Stimulated activated CD4-positive, alpha-beta T cell treated with anti-CD3 and anti-CD28 coated beads, Interleukin-1b, Interleukin-23, amount 100 ng/mL, for 4 hours (primary cell): Measurements from ENCODE around the gene SSUH2.
"Not testable (repeated sequence)": the region's sequence is repeated elsewhere in the genome, so short reads cannot be mapped to it uniquely, and the experiment has no call there.

Experiments
- DNase-seq, 2 donors: peaks; one replicate each; pipeline ENCODE4 v3.0.0-alpha.2; 2020; ENCODE audit warnings: low read depth in 2 of 2

SSUH2 gene

DNA sequence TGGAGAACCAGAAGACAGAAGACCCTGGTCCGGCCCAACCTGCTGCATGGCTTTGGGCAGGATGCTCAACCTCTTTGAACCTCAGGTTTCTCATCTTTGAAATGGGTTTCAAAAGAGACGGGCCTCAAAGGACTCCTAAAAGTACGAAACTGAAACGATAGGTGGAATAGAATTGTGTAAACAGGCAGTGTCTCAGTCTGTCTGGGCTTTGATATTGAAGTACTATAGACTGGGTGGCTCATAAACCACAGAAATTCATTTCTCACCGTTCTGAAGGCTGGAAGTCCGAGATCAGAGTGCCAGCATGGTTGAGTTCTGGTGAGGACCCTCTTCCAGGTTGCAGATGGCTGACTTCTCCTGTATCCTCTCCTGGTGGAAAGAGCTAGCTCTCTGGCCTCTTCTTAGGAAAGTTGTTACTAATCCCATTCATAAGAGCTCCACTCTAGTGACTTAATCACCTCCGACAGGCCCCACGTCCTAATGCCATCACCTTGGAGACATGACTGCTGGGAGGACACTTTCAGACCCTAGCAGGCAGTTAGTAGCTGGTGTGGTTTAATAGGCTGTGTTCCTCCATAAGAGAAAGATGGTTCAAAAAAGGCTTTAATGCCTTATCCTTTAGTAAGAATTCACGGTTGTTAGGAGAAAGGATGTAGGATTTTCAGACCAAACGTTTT, 35.7 kb downstream of the SSUH2 start:
- no peak for DNase-seq

DNA sequence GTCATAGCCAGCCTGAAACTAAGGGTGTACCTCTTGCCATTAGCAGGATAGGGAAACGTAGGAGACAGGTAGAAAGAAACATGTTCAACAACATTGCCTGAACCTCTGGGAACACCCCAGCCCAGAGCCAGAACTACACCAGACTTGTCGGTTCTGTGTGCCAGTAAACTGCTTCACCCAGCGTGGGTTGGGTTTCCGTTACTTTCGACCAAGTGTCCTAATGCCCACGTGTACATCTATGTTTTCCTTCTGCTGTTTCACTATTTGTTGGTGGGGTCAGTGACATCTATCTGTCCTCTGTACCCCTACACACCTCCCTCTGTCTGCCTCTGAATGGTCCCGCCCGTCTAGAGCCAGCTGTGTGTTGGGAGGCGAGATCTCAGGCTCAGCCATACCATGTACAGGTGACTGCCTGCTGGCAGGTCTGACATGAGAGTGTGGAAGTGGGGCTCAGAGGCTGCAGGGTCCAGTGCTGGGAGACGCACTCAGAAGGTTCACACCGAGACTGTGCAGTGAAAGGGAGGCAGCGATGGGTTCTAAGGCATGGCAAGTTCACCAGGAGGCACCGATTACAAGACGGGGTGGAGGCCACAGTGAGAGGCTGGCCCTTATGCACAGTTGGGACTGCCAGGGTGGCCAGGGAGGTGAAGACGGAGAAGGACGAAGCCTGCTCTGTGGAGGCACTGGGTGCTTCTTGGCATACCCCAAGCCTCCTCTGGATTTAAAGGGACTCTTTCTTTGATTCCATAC, 36.4 kb downstream of the SSUH2 start:
- DNase-seq, result no peak

DNA sequence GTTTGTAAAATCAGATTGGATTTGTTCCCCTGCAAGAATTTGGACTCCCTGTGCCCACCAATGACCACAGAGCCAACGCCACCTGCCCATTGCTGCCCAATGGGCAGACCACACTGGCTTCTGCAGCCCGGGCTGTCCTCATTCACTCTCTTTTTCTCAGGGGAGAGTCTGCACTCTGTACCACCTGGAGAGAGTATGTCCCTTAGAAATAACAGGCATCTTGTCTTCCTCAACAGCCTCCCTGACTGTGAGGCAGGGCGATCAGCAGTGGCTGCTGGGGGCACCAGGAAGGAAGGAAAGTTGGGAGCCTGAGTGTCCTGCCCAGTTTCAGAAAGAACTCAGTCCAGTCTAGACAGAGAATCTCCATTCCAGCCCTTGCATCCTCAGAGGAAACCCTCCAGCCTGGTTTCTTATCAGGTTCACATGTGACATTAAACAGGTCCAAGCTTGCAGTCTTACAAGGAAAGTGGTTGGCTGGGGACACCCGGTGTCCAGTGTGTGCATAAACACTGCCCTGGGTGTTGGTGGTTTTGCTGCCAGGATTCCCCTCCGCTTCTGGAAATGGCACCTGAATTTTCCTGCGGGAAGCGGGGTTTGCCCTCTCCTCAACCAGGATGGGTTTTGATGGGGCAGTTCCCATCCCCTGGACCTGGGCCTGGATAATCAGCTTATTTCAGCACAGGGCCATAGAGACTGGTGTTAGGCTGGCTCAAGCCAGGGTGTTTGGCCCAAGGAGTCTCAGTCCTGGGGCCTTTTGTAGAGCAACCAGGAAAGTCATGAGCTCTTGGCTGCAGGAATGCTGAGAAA, 37.2 kb downstream of the SSUH2 start:
- DNase-seq, result no peak

DNA sequence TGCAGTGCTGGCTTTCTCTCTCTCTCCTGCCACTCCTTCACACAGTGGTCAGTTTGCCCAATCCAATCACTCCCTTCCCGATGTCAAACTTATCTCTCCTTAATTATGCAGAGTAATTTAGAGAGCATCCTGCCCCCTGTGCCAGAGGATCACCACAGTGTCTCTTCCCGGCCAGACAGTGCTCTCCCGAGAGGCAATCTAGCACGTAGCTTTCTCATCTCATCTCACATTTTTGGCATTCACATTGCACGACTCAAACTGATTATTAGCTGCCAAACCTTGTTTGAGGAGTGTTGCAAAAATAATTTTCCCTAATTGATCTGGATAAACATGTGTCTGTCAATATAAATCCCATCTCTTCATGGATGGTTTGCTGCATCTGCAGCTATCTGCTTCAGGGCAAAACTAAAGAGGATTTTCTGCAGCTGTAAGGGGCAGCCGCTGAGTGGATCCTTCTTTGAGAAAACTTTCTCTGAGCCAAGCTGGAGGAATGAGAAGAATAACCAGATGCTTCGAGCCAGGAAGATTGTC, 37.8 kb downstream of the SSUH2 start:
- DNase-seq, result no peak

DNA sequence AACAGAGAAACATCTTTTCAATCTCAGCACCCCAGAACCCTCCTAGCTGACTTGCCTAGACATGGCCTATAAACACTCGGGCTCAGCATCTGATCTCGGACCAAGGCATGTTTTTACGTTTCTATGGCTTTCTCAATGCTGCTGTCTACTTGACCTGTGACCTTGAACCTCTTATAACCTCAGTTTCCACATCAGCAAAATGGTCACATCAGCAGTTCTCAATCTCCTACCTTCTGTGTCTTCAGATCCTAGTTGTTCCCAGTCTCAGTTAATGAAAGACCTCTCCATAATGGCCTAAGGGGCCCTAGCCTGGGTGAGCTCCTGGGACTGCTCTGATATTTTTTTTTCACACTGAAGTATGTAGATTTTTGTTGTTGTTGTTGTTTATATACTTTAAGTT, 39.6 kb downstream of the SSUH2 start:
- DNase-seq, result no peak

DNA sequence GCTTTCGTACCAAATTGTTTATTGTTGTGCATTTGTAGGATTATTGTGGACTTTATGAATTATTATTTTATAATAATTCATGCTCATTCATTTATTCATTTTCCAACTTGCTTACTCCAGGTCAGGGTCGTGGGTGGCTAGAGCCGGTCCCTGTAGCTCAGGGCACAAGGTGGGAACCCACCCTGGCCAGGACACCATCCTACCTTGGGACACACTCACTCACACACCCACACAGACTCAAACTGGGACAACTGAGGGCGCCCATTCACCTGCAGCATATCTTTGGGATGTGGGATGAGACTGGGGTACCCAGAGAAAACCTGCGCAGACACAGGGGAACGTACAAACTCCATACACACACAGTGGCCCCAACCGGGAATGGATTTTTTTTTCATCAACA, 40.6 kb downstream of the SSUH2 start:
- no peak for DNase-seq

- no peak for DNase-seq
These were observed 41.4 kb downstream of the SSUH2 start for GRCh38 chr3:8603115-8603710.

DNA sequence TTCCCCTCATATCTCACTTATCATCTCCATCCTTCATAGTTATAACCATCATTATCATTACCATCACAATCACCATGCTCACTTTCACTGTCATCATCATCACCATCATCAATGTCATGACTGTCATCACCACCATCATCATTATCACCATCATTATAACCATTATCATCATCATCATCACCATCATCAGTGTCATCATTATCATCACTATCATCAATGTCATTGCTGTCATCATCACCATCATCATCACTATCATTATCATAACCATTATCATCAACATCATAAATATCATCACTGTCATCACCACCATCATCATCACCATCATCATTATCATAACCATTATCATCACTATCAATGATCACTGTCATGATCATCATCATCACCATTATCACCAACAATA, 44.1 kb downstream of the SSUH2 start:
- no peak for DNase-seq

- no peak for DNase-seq
These were observed 45.5 kb downstream of the SSUH2 start for GRCh38 chr3:8599146-8599545.

- no peak for DNase-seq
These were observed 47.3 kb downstream of the SSUH2 start for GRCh38 chr3:8597219-8597853.

DNA sequence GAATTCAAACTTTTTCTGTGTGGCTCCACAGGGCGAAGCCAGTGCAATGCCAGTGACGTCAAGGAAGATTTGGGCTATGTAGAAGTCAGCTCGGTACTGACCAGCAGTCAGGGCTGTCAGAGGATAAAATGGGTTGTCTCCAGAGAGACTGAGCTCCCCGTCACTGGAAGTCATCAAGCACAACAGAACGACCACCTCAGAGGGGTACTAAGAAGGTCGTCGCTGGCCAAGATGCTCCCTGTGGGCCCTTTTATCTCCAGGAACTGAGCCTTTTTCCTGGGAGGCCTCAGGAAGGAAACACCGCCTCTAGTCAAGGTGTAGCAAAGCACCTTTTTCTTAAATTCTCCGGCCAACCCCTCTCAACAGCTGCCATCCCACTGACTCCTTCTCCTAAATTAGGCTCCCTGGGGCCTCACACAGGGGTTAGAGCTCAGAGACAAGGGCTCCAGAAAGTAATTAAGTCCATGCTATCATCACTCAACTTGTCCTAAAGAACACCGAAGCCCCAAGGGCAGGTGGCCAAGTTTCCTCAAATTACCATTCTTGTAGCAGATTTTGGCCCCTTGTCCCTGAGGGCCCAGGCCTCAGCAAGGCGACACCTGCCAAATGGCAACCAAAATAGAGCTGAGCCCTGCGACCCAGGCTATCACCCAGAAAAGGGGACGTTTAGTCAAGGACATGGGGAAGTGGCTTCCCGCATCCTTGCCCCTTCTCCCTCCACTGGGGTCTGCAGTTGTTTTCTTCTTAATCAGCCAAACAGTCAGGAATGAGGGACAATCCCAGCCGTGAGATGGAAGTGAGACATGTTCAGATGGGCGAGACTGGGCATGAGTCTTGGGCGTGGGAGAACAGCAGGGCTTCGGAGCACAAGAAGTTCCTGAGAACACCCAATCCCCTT, 48.0 kb downstream of the SSUH2 start:
- DNase-seq, result no peak

DNA sequence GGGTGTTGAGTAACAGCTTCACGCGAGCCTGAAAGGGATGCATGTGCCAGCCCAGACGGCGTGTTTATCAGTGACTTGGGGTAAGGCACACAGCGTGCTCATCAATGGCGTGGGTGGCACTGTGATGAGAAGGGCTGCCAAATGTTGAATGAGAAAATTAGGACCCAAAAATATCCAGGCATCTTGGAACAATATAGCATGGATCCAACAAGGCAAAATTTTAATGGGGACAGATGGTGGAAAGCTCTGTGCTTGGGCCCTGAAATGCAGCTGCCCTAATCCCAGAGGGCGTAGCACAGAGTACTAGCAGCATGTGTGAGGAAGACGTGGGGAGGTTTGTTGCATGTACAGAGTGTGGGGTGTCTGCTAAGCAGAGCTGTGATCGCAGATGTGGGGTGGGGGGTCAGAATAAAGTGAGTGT, 48.9 kb downstream of the SSUH2 start:
- DNase-seq, result no peak

- no peak for DNase-seq
These were observed 49.3 kb downstream of the SSUH2 start for GRCh38 chr3:8595252-8595651.

DNA sequence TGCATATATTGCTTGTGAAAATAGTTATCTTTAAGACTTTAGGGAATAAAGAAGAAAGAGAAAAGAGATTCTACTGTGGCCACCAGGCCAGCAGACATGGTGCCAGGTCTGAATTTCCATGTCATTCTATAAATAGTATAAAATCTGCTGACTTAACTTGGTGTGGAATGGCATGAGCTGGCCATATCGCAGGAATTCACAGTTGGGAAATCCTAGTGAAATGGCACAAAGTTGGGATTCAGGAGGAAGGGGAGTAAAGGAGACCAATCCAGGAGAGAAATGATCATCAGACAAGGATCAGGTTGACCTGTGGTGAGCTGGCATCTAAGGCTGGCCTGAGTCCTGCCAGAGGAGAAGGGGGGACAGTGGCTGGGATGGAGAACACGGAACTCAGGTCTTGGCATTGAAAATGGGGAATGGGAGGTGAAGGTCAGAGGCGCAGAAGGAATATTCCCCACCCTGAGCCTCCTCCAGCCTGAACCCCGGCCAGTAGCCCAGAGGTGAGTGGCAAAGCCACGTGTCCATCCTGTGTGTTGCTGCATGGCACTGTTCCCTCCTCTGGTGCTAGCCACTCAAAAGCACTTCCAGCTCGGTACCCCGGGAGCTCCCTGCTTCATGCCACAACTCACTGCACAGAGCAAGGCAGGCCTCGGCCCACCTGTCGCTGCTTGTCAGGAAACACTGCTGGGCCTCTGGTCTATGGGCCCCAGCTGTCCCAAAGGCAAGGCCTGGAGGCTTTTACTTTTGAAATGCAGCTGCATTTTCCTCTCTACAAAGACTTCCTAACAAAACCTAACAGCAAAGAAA, 51.4 kb downstream of the SSUH2 start:
- no peak for DNase-seq

GRCh38 chr3:8589880-8590556, 54.6 kb downstream of the SSUH2 start:
- DNase-seq, result no peak

DNA sequence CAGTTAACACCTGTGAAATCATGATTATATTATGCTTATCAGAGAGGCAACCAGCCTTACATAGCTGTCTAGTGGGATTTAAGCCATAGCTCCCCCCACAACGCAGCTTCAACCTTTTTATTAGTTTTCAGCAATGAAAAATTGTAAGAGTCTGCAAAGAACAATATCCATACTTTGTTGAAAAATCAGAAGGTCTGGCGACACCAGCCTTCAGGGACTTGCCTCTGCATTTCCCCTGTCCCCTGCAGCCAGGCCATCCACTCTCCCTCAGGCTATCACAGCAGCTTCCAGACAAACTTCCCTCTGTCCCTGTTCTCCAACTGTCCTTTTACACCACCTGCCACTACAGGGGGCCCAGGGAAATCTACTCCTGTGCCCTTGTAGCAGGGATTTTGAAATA, 59.9 kb downstream of the SSUH2 start:
- DNase-seq, result no peak

DNA sequence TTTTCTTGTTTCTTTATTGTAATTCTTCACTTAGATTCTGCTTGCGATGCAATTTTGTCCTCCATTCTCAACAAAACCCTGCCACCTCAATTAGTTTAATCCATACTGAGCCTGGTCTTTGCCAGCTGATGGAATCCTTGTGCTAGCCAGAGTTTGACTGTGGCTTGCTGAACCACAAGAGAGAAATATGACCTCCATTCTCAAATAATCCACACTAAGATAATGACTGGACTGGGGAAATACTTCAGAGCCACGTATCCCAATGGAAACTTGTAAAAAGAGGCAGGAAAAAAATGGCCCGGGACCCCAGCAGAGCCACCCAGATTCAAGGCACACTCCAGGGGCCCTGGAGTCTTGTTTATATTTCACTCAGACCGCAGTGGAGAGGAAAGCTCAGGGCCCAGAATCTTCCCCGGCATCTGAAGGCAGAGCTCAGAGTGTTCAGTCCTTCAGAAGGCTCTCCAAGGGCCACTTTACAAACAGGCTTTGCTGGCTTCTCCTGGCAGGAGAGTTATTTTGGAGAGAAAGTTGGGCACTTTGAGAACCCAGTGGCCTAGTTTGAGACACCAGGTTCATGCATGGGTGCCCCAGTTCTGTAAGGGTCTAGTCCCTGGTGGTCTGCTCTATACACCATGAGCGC, 62.7 kb downstream of the SSUH2 start:
- DNase-seq, result no peak

DNA sequence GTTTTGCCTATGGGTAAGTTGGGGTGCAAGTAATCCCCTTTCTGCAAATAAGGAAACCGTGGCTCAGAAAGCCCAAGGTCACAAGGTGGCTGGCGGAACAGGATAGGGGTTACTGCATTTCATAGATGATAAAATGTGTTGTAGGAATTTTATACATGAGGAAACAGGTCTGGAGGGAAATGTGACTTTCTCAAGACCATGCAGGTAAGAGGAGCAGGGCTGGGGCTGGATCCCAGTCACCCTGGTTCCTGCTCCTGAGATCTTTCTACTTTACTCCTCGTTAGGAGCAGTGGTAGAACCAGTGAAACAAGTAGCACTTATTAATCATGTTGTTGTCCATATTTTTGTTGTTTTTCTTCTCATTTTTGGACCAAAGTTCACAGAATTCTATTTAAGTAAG, 63.2 kb downstream of the SSUH2 start:
- no peak for DNase-seq

- not testable (repeated sequence) for DNase-seq
These were observed 64.2 kb downstream of the SSUH2 start for GRCh38 chr3:8580434-8580833.
